Heart left ventricle (tissue), 16 donors: Measurements from ENCODE around the gene DISP2. TPM values are rescaled to one million over a fixed set of nuclear protein-coding genes. Genes with fewer than 3 reads are reported as not detected.

Experiments
- ATAC-seq, 4 donors: fragments of 200-7000 bp; cut with Tn5 transposase; one replicate each; pipeline ENCODE4 v1.9.1; 2020 to 2022; ENCODE audit warnings: moderate library complexity in 4 of 4, mild to moderate bottlenecking in 3 of 4, moderate number of reproducible peaks in 1 of 4
- DNase-seq, 5 donors: peaks; one replicate each; pipeline ENCODE4 v3.0.0-alpha.2; 2020
- H3K27ac ChIP-seq, 12 donors: fragments of 200-600 bp; sonication (generic) in 4 of 12; one replicate each; pipeline versions ENCODE4 v1.5.0 to v1.8.0; 2016 to 2022; ENCODE audit warnings: mild to moderate bottlenecking in 2 of 12
- H3K27me3 ChIP-seq, 9 donors: fragments of 200-600 bp; sonication (generic) in 2 of 9; one replicate each; pipeline versions ENCODE4 v1.5.1 to v1.8.0; 2016 to 2022; ENCODE audit warnings: mild to moderate bottlenecking in 3 of 9
- H3K36me3 ChIP-seq, 9 donors: fragments of 200-600 bp; sonication (generic) in 2 of 9; one replicate each; pipeline versions ENCODE4 v1.5.0 to v1.8.0; 2018 to 2022; ENCODE audit warnings: mild to moderate bottlenecking in 2 of 9
- H3K4me1 ChIP-seq, 12 donors: fragments of 200-600 bp; sonication (generic) in 4 of 12; one replicate each; pipeline versions ENCODE4 v1.5.0 to v1.8.0; 2016 to 2022; ENCODE audit warnings: mild to moderate bottlenecking in 3 of 12
- H3K4me3 ChIP-seq, 12 donors: fragments of 200-600 bp; sonication (generic) in 4 of 12; one replicate each; pipeline versions ENCODE4 v1.5.0 to v1.8.0; 2017 to 2022; ENCODE audit warnings: mild to moderate bottlenecking in 9 of 12, moderate library complexity in 4 of 12
- H3K9me3 ChIP-seq, 12 donors: fragments of 200-600 bp; sonication (generic) in 4 of 12; one replicate each; pipeline versions ENCODE4 v1.5.0 to v1.8.0; 2016 to 2022; ENCODE audit warnings: mild to moderate bottlenecking in 1 of 12
- CTCF ChIP-seq, 12 donors: fragments of 200-600 bp; sonication (generic) in 4 of 12; IDR thresholded peaks; one replicate each; pipeline versions ENCODE4 v1.5.0 to v1.8.0; 2018 to 2022; ENCODE audit warnings: antibody characterized with exemption in 12 of 12, mild to moderate bottlenecking in 5 of 12
- POLR2A ChIP-seq, 2 donors: fragments of 450-650 bp; IDR thresholded peaks; one replicate each; pipeline ENCODE4 v1.6.1; 2017; ENCODE audit warnings: antibody characterized with exemption in 2 of 2, mild to moderate bottlenecking in 2 of 2, moderate library complexity in 2 of 2
- WGBS, 4 donors: extraction: QIAGEN DNeasy Blood & Tissue Kit in 2 of 4; methylation state at CpG; one replicate each; pipeline versions ENCODE4 v1.1.5 to v1.1.7; 2013 to 2018; 5-methylcytosine and 5-hydroxymethylcytosine counted together
- intact Hi-C, 10 donors: fragments of 100-400 bp; cut with DNase I; formaldehyde crosslinking; loops; one replicate each; pipeline versions ENCODE4 v1.11.1 to v1.14.2; 2022
- polyA plus RNA-seq, 2 donors: library from polyadenylated mRNA; stranded (reverse); fragments of 200-250 nt; gene quantifications; one replicate each; pipeline ENCODE4 v1.2.3, GENCODE V29; 2013
- total RNA-seq, 9 donors: library from RNA; depleted of rRNA in 2 of 9; stranded (reverse); fragments of >200 nt in 2 of 9; fragmentation: NEBNext Ultra II Directional in 3 of 9; extraction: Animal tissue kit (Norgen Biotek cat#: 25700) in 3 of 9; gene quantifications; one replicate each; pipeline versions ENCODE4 v1.1.0 to v1.2.4, GENCODE V29; 2016 to 2023
- donor health status: ischemic (EF 13 %, LVEDD 7.1; RV severe dilation, severe dysfunction).
- donor health status: healthy with polysubstance abuse.
- donor health status: DM: no; HTN: yes; CAD: no.
- donor health status: DM: no; HTN: no; CAD: no.
- donor health status: ischemic (EF 25% LVEDD 6.9; RV normal size, moderate dysfunction).
- donor health status: ischemic (EF 25% LVEDD 5.7; RV mildly dilated, moderate dysfunction).
- donor health status: healthy.
- donor health status: DM: yes; HTN: yes; CAD: no.
- donor health status: ischemic (EF 35%, LVEDD 5.7; RV mildly dilated, moderate dysfunction).
- donor health status: nonischemic (EF 11% LVEDD 7.7; RV severe dilation, severe dysfunction).
- donor health status: DM: yes; HTN: yes; CAD: no.
- donor health status: PGD.
- donor health status: ischemic (EF 29% LVEDD 5.4; RV normal size, mild dysfunction).
- donor health status: nonischemic (EF 23%, LVEDD 6.1; RV moderate dilation, normal function).

The DISP2 gene
- total and polyA plus RNA-seq, 11 donors, result 0.10 to 1.8 (median 0.40) TPM

DNA sequence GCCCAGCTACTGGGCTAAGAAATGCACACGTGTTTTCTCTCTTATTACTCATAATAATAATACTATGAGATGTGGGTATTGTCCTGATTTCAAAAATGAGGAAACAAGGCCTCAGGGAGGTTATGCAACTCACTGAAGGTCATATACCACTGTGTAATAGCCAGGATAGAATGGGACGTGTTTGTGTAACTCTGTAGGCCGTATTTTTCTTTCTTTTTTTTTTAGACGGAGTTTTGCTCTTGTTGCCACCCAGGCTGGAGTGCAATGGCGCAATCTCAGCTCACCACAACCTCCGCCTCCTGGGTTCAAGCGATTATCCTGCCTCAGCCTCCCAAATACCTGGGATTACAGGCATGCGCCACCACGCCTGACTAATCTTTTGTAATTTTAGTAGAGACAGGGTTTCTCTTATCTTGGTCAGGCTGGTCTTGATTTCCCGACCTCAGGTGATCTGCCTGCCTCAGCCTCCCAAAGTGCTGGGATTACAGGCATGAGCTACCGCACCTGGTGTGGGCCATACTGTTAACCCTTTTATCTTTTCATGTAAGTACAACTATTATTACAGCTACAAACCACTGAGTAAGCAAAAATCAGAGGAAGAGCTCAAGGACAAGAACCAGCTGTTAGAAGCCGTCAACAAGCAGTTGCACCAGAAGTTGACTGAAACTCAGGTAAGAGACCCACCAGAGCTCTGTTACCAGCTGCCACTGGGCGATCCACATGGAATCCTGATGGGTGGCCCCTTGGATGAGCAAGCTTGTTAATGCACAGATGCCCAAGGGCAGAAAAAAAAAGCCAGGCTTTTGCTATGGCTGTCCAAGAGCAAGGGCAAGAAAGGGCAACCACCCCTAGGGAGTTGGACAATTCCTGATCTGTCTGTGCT, 31.2 kb downstream of the DISP2 start:
- H3K27me3 ChIP-seq, result no peaks in the 10 kb centered on the region
- H3K9me3 ChIP-seq, result no peaks in the 10 kb centered on the region
- H3K36me3 ChIP-seq, result peaks cover 0 to 72% (median 63%) of the 10 kb centered on the region in 9 donors
- TF ChIP-seq CTCF (IDR thresholded peaks at IDR 0.05) (no peak), POLR2A (IDR thresholded peaks at IDR 0.05) (no peak)
- WGBS, 4 donors, result 84 to 94% (median 91%) methylated on average over 13 of the region's 13 CpGs
- ATAC-seq, result peak in 3 of 4 donors; percentile 53 to 70 (median 59)
- intact Hi-C loops, result no loop called here
- H3K4me3 ChIP-seq, result no peak overlapping the region
- peaks cover 0 to 18% (median 0%) of the 10 kb centered on the region in 12 donors for H3K4me1 ChIP-seq
- DNase-seq, result no peak
- H3K27ac ChIP-seq, result peak overlapping the region in 1 of 12 donors; percentile 63

DNA sequence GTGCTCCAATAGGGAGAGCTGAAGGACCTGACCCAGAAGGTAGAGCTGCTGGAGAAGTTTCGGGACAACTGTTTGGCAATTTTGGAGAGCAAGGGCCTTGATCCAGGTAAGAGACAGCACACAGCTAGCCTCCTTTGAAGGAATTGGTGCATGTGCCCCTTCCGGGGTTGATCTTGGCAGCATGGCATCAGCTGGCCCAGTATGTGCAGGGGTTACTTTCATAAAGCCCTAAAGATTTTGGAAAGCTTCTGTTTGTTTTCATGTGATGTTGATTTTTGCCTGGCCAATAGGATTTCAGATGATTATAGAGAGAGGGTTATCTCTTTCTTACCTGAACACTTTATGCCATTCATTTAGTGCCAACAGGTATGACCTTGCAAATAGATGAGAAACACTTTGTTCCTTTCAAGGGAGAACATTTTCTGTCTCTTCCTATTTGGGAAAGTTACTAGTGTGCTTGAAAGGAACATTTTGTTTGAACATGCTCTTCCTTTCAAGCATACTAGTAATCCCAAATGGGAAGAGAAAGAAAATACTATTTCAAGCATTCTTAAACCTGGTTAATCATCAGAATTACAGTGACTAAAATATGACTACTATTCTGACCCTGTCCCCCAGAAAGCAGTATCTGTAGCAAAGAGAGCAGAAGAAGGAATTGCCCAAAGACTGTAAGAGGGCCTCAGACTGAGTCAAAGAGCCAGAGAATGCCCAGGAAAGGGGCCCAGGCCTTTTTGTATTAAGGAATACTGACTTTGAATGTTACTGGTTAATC, 32.0 kb downstream of the DISP2 start:
- Histone ChIP-seq H3K36me3 (peaks cover 0 to 74% (median 64%) of the 10 kb centered on the region in 9 donors), H3K27me3 (no peaks in the 10 kb centered on the region), H3K4me3 (no peak overlapping the region), H3K27ac (no peak overlapping the region), H3K9me3 (no peaks in the 10 kb centered on the region), H3K4me1 (peaks cover 0 to 15% (median 0%) of the 10 kb centered on the region in 12 donors)
- ATAC-seq, result no peak
- WGBS, 4 donors, result 96 to 100% (median 99%) methylated on average over 2 of the region's 2 CpGs
- intact Hi-C loops, result no loop called here
- DNase-seq, result no peak
- TF ChIP-seq CTCF (IDR thresholded peaks at IDR 0.05), result no peak
- TF ChIP-seq POLR2A (IDR thresholded peaks at IDR 0.05), result no peak

DNA sequence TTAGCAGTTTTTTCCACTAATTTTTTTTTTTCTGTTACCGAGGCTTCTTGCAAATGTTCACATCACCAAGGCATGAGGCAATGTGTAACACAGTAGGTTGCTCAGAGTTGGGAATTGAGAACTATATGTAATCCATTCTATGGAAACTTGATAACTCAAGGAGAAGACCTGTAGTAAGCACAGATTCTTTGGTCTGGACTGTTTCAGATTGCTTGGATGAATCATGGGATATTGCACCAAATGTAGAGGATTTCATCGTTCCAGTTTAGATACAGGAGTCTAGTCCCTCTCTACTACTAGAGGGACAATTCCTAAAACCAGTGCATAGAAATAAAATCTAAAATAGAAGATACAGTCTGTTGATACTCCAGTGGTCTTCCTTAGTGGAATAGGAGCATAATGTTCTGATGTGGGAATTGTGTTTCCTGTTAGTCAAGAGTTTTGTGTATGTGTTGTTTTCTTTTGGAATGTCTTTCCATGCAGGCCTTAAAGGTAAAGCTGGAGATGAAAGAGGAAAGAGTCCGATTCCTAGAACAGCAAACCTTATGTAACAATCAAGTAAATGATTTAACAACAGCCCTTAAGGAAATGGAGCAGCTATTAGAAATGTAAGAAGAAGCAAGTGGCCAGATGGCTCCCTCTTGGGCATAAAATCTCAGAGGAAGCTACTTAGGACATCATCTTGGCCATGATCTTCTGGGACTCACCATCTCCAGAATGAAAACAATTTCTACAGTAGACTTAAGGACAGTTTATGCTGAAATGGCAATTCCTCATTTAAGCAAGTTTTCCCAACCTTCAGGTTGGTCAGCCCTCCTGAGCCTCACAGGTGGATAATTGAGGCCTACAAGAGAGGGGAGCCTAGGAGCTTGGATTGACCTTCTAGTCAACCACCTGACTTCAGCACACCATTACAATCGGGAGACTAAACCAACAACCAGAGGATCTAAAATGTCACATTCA, 35.2 kb downstream of the DISP2 start:
- intact Hi-C loops, result no loop called here
- peaks cover 0 to 24% (median 0%) of the 10 kb centered on the region in 12 donors for H3K4me1 ChIP-seq
- no peak overlapping the region for H3K27ac ChIP-seq
- no peaks in the 10 kb centered on the region for H3K9me3 ChIP-seq
- DNase-seq (no peak), ATAC-seq (no peak)
- TF ChIP-seq CTCF (IDR thresholded peaks at IDR 0.05), result no peak
- TF ChIP-seq POLR2A (IDR thresholded peaks at IDR 0.05), result no peak
- H3K4me3 ChIP-seq, result no peak overlapping the region
- WGBS, 4 donors, result 95 to 96% (median 95%) methylated on average over 4 of the region's 4 CpGs
- H3K36me3 ChIP-seq, result peaks cover 0 to 54% (median 49%) of the 10 kb centered on the region in 9 donors
- no peaks in the 10 kb centered on the region for H3K27me3 ChIP-seq
